Mesendoderm (in vitro differentiated cells): Measurements from ENCODE around the gene NECTIN4.

ENCODE experiments used
- DNase-seq: peaks from one replicate; pipeline ENCODE4 v3.0.0; 2013
- H2AK5ac ChIP-seq: 2 replicates; pipeline ENCODE4 v1.6.1; 2013; ENCODE audit warnings: low read length, inconsistent platforms
- H2BK120ac ChIP-seq: 2 replicates; pipeline ENCODE4 v1.6.1; 2013; ENCODE audit warnings: low read depth, mild to moderate bottlenecking, low read length, moderate library complexity, mixed read lengths
- H2BK15ac ChIP-seq: replicated peaks from 2 replicates; pipeline ENCODE4 v1.6.1; 2013; ENCODE audit warnings: low read depth, mild to moderate bottlenecking, moderate library complexity
- H2BK5ac ChIP-seq: 2 replicates; pipeline ENCODE4 v1.6.1; 2013; ENCODE audit warnings: low read length, inconsistent platforms
- H3K18ac ChIP-seq: 2 replicates; pipeline ENCODE4 v1.6.1; 2013; ENCODE audit warnings: mild to moderate bottlenecking, low read length, mixed read lengths
- H3K23ac ChIP-seq: one replicate; pipeline ENCODE4 v1.6.1; 2013; ENCODE audit warnings: low read length
- H3K27ac ChIP-seq: 2 replicates; pipeline ENCODE4 v1.5.1; 2013; ENCODE audit warnings: low read depth, mild to moderate bottlenecking, inconsistent platforms, low read length, moderate library complexity
- H3K27me3 ChIP-seq: 2 replicates; pipeline ENCODE4 v1.6.1; 2013; ENCODE audit warnings: low read length, control low read depth, mild to moderate bottlenecking, inconsistent platforms; ENCODE audit not compliant: insufficient read depth, poor library complexity
- H3K36me3 ChIP-seq: 2 replicates; pipeline ENCODE4 v1.6.1; 2013; ENCODE audit warnings: low read length, inconsistent platforms; ENCODE audit not compliant: control insufficient read depth, insufficient read depth
- H3K4ac ChIP-seq: one replicate; pipeline ENCODE4 v1.6.1; 2013; ENCODE audit warnings: low read depth, mild to moderate bottlenecking, low read length, moderate library complexity
- H3K4me1 ChIP-seq: 2 replicates; pipeline ENCODE4 v1.6.1; 2013; ENCODE audit warnings: low read depth, low read length, inconsistent platforms; ENCODE audit not compliant: control insufficient read depth
- H3K4me2 ChIP-seq: 2 replicates; pipeline ENCODE4 v1.6.1; 2013; ENCODE audit warnings: low read length
- H3K4me3 ChIP-seq: 2 replicates; pipeline ENCODE4 v1.5.1; 2013; ENCODE audit warnings: mild to moderate bottlenecking, low read length
- H3K56ac ChIP-seq: one replicate; pipeline ENCODE4 v1.6.1; 2013; ENCODE audit warnings: low read length
- H3K79me1 ChIP-seq: 2 replicates; pipeline ENCODE4 v1.6.1; 2013; ENCODE audit warnings: low read length, inconsistent platforms
- H3K79me2 ChIP-seq: 2 replicates; pipeline ENCODE4 v1.6.1; 2013; ENCODE audit warnings: mild to moderate bottlenecking, low read length; ENCODE audit not compliant: control insufficient read depth, insufficient read depth
- H3K9ac ChIP-seq: 2 replicates; pipeline ENCODE4 v1.6.1; 2013; ENCODE audit warnings: low read length, inconsistent platforms
- H4K5ac ChIP-seq: one replicate; pipeline ENCODE4 v1.6.1; 2013; ENCODE audit warnings: low read length
- H4K8ac ChIP-seq: one replicate; pipeline ENCODE4 v1.6.1; 2013; ENCODE audit warnings: low read depth, mild to moderate bottlenecking, control low read depth, low read length, moderate library complexity
- WGBS: extraction: QIAGEN DNeasy Blood & Tissue Kit; methylation state at CpG from one replicate; pipeline ENCODE4 v1.1.7; 2013; ENCODE audit warnings: low lambda C conversion rate, missing lambda C conversion rate; ENCODE audit not compliant: insufficient coverage; ENCODE audit errors: extremely low coverage; 5-methylcytosine and 5-hydroxymethylcytosine counted together

The NECTIN4 gene

DNA sequence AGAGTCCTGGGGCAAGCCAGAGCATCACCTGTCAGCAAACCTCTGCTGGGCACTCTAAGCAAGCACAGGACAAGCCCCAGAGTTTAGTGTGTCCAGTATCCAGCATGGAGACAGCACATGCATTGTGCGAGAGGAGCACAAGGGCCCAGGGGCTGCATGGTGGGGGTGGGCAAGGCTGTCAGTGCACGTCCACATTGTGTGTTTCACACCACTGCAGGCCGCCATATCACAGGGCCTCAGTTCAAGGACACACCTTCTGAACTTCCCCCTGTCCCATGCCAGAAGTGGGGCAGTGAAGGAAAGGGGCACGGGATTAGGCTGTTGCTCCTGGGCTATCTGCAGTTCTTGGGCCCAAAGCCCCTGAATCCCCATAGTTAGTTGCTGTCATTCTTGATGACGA, 49.8 kb downstream of the NECTIN4 start:
- Histone ChIP-seq H3K18ac (no peak overlapping the region), H3K27me3 (no peaks in the 10 kb centered on the region), H2BK120ac (no peak overlapping the region), H2BK5ac (no peak overlapping the region), H3K4ac (no peak overlapping the region), H3K9ac (no peak overlapping the region), H4K5ac (no peak overlapping the region), H3K56ac (no peak overlapping the region), H2AK5ac (no peak overlapping the region), H3K36me3 (peaks cover 22% of the 10 kb centered on the region), H4K8ac (no peak overlapping the region), H3K4me2 (no peak overlapping the region), H3K23ac (no peak overlapping the region), H3K4me3 (no peak overlapping the region), H3K79me1 (peaks cover 13% of the 10 kb centered on the region), H2BK15ac (no peak overlapping the region), H3K27ac (no peak overlapping the region), H3K79me2 (peaks cover 10% of the 10 kb centered on the region), H3K4me1 (peaks cover 7% of the 10 kb centered on the region)
- WGBS: no CpG with 5 or more reads among the region's 5 CpGs
- DNase-seq: no peak

DNA sequence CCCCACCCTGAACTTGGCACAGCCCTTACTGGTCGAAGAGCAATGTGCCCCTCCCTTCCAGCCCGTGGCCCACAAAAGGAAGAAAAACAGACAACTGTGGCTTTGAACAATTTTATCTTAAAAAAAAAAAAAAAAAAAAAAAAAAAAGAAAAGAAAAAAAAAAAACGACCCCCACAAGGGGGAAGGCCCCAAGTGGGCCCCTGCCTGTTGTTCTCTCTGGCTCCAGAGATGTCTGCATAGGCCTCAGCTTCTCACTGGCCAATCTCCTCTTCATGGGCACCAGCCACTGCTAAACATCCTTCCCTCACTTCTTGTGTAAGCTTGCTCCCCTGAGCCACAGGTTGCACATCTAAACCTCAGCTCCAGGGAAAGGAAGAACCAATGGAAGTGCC, 50.2 kb downstream of the NECTIN4 start:
- Histone ChIP-seq H2BK120ac (no peak overlapping the region), H3K18ac (no peak overlapping the region), H4K8ac (no peak overlapping the region), H3K79me1 (peaks cover 11% of the 10 kb centered on the region), H3K4me2 (peak overlapping the region; percentile 38), H3K4me3 (no peak overlapping the region), H3K56ac (peak overlapping the region; percentile 60), H3K27ac (no peak overlapping the region), H3K4me1 (peaks cover 4% of the 10 kb centered on the region), H3K4ac (no peak overlapping the region), H2BK15ac (no peak overlapping the region), H4K5ac (no peak overlapping the region), H3K9ac (no peak overlapping the region), H2BK5ac (no peak overlapping the region), H3K36me3 (peaks cover 22% of the 10 kb centered on the region), H2AK5ac (no peak overlapping the region), H3K27me3 (no peaks in the 10 kb centered on the region), H3K79me2 (peaks cover 6% of the 10 kb centered on the region), H3K23ac (no peak overlapping the region)
- DNase-seq: no peak
- WGBS: no CpG with 5 or more reads among the region's 3 CpGs

DNA sequence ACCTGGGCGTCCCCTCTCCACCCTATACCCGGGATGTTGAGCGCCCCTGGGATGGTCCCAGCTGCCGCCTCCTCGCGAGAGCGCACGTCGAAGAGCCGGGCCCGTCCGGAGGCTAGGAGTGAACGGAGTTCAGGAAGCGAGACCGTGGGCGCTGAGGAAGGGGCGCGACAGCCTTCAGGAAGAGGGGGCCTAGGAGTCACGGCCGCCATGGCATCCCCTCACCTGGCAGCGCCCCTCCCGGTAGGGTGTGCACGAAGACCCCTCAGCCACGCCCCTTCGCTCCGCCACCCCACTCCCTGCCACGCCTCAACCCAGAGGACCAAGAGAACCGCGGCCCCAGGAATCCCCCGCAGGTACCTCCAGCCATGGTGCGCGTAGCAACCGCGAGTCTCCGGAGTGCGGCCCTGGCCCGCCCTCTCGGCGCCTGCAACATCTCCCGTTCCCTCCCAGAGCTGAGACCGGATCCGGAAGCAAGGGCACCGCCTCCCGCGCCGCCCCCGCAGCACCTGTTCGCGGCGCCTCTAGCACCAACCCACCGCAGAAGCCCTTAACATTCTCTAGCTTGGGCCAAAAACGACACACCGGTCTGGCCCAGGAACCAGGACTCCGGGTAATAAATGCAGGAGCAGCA, 50.7 kb downstream of the NECTIN4 start, which contains the start of gene TSTD1:
TSS of gene TSTD1 (minus strand) at position 442 of the 631 bp plus-strand sequence. CDS start at position 367, 75 bp downstream.
- H3K4me1 ChIP-seq: peaks cover 3% of the 10 kb centered on the region
- H3K23ac ChIP-seq: peak within 1 kb of the TSS; percentile 66
- peak within 1 kb of the TSS; percentile 92 for H3K56ac ChIP-seq
- H3K79me1 ChIP-seq: peaks cover 10% of the 10 kb centered on the region
- H4K5ac ChIP-seq: no peak within 1 kb of the TSS
- H2BK5ac ChIP-seq: no peak within 1 kb of the TSS
- peak within 1 kb of the TSS; percentile 5 for H3K27ac ChIP-seq
- H3K4me2 ChIP-seq: peak within 1 kb of the TSS; percentile 94
- WGBS: no CpG with 5 or more reads among the region's 54 CpGs
- H3K36me3 ChIP-seq: peaks cover 22% of the 10 kb centered on the region
- DNase-seq: peak; percentile 86
- H3K9ac ChIP-seq: peak within 1 kb of the TSS; percentile 80
- no peak within 1 kb of the TSS for H2AK5ac ChIP-seq
- H3K18ac ChIP-seq: no peak within 1 kb of the TSS
- H3K4me3 ChIP-seq: peak within 1 kb of the TSS; percentile 86
- H3K4ac ChIP-seq: no peak within 1 kb of the TSS
- no peak within 1 kb of the TSS for H2BK15ac ChIP-seq
- H3K79me2 ChIP-seq: peaks cover 5% of the 10 kb centered on the region
- no peak within 1 kb of the TSS for H4K8ac ChIP-seq
- H2BK120ac ChIP-seq: no peak within 1 kb of the TSS
- no peaks in the 10 kb centered on the region for H3K27me3 ChIP-seq

DNA sequence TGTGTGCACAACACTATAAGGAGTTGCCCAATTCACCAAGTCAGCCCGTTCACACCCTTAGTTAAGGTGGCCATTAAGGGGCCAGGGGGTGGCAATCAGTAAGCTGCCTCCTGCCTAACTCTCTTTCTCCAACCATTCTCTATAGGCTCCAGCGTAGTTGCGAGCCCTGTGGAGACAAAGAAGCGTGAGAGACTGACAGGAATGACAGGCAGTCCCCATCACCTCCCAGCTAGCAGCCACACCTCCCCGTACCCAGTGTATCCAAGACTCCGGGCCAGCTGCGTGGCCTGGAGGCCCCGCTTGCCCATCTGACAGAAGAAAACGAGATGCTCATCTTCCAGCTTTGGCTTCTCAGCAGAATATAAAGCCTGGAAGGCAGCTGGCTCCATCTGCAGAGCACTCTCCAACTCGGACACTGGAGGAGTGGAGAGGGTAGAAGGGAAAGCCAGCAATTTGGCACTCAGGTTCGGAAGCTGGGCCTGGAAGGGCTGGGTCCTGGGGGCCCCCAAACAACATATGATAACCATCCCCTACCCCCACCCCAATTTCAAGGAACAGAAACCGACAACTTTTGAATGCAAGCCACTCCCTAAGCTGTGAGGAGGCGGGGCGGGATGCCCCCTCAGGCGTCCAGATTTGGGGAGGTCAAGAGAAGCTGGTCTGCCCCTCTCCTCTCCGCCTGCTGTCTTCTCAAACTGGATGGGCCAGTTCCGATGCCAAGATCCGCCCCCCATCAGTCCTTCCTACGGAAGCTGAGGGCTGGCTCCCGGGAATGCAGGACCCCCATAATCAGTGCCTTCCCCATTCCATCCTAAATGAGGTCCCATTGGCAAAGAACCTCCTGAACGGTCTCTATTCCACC, 51.5 kb downstream of the NECTIN4 start:
- Histone ChIP-seq H2BK15ac (no peak overlapping the region), H2BK5ac (no peak overlapping the region), H3K27ac (no peak overlapping the region), H3K27me3 (no peaks in the 10 kb centered on the region), H3K4me3 (peak overlapping the region; percentile 86), H2BK120ac (no peak overlapping the region), H3K4ac (no peak overlapping the region), H3K9ac (peak overlapping the region; percentile 80), H3K18ac (no peak overlapping the region), H4K5ac (no peak overlapping the region), H3K4me1 (peaks cover 3% of the 10 kb centered on the region), H3K36me3 (peaks cover 18% of the 10 kb centered on the region), H4K8ac (no peak overlapping the region), H3K23ac (peak overlapping the region; percentile 66), H3K4me2 (peak overlapping the region; percentile 94), H3K79me1 (peaks cover 6% of the 10 kb centered on the region), H3K79me2 (peaks cover 1% of the 10 kb centered on the region), H2AK5ac (no peak overlapping the region), H3K56ac (peak overlapping the region; percentile 92)
- peak; percentile 50 for DNase-seq
- no CpG with 5 or more reads among the region's 21 CpGs for WGBS

DNA sequence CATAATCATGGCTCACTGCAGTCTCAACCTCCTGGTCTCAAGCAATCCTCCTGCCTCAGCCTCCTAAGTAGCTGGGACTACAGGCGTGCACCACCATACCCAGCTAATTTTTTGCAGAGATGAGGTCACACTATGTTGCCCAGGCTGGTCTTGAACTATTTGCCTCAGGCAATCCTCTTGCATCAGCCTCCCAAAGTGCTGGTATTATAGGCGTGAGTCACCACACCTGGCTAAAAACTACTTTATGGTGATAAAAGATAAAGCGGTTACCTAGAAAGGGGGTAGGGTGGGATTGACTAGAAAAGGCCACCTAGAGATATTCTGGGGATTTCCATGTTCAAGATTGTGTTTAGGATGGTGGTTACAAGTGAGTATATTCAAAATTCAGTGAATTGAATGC, 55.6 kb downstream of the NECTIN4 start:
- Histone ChIP-seq H3K9ac (no peak overlapping the region), H2BK120ac (no peak overlapping the region), H3K56ac (no peak overlapping the region), H3K36me3 (no peaks in the 10 kb centered on the region), H3K27me3 (no peaks in the 10 kb centered on the region), H2BK5ac (no peak overlapping the region), H3K4me2 (no peak overlapping the region), H3K4me1 (peaks cover 3% of the 10 kb centered on the region), H4K5ac (no peak overlapping the region), H3K23ac (no peak overlapping the region), H2AK5ac (no peak overlapping the region), H3K79me2 (peaks cover 1% of the 10 kb centered on the region), H3K4me3 (no peak overlapping the region), H3K4ac (no peak overlapping the region), H3K27ac (no peak overlapping the region), H3K18ac (no peak overlapping the region), H2BK15ac (no peak overlapping the region), H3K79me1 (peaks cover 3% of the 10 kb centered on the region), H4K8ac (no peak overlapping the region)
- no CpG with 5 or more reads among the region's 3 CpGs for WGBS
- peak; percentile 68 for DNase-seq
